Peyer's patch (tissue), 4 donors: ENCODE results near the gene SPATA7.

Source experiments
- POLR2A ChIP-seq, 2 donors: fragments of 450-650 bp; IDR thresholded peaks; one replicate each; pipeline ENCODE4 v1.5.1; 2017; ENCODE audit warnings: antibody characterized with exemption in 2 of 2, mild to moderate bottlenecking in 2 of 2, moderate library complexity in 2 of 2
- TF ChIP-seq, protein P1 (sequence below), 6 experiments: fragments of 450-650 bp in 4 of 6; fragments of 200-600 bp in 2 of 6; sonication (generic) in 1 of 6; IDR thresholded peaks; one replicate each; pipeline ENCODE4 v1.5.1; 2017 to 2019; ENCODE audit warnings: antibody characterized with exemption in 6 of 6, mild to moderate bottlenecking in 3 of 6, moderate library complexity in 1 of 6

- TF ChIP-seq, protein P1, sequence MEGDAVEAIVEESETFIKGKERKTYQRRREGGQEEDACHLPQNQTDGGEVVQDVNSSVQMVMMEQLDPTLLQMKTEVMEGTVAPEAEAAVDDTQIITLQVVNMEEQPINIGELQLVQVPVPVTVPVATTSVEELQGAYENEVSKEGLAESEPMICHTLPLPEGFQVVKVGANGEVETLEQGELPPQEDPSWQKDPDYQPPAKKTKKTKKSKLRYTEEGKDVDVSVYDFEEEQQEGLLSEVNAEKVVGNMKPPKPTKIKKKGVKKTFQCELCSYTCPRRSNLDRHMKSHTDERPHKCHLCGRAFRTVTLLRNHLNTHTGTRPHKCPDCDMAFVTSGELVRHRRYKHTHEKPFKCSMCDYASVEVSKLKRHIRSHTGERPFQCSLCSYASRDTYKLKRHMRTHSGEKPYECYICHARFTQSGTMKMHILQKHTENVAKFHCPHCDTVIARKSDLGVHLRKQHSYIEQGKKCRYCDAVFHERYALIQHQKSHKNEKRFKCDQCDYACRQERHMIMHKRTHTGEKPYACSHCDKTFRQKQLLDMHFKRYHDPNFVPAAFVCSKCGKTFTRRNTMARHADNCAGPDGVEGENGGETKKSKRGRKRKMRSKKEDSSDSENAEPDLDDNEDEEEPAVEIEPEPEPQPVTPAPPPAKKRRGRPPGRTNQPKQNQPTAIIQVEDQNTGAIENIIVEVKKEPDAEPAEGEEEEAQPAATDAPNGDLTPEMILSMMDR (IDR thresholded peaks at IDR 0.05) = no peak
- TF ChIP-seq POLR2A (IDR thresholded peaks at IDR 0.05) = no peak
Measured at GRCh38 chr14:88424573-88424972, 39.1 kb downstream of the SPATA7 start.
